Ectodermal cell (in vitro differentiated cells): ENCODE data around the gene NET1.

ENCODE experiments used
- H3K27ac ChIP-seq: 2 replicates; pipeline ENCODE4 v1.7.0; 2013; ENCODE audit warnings: mild to moderate bottlenecking, low read depth, low read length; ENCODE audit not compliant: insufficient read depth, poor library complexity, severe bottlenecking
- H3K27me3 ChIP-seq: 2 replicates; pipeline ENCODE4 v1.7.0; 2013; ENCODE audit warnings: mild to moderate bottlenecking, low read length; ENCODE audit not compliant: insufficient read depth, control insufficient read depth, poor library complexity, severe bottlenecking
- H3K36me3 ChIP-seq: one replicate; pipeline ENCODE4 v1.7.0; 2013; ENCODE audit warnings: low read length; ENCODE audit not compliant: control insufficient read depth, insufficient read depth
- H3K4me1 ChIP-seq: one replicate; pipeline ENCODE4 v1.7.0; 2013; ENCODE audit warnings: low read length; ENCODE audit not compliant: control insufficient read depth, insufficient read depth
- H3K4me3 ChIP-seq: 2 replicates; pipeline ENCODE4 v1.7.0; 2013; ENCODE audit warnings: low read depth, low read length, control low read depth; ENCODE audit not compliant: insufficient read depth
- H3K9me3 ChIP-seq: 2 replicates; pipeline ENCODE4 v1.7.0; 2013; ENCODE audit warnings: mild to moderate bottlenecking, low read length, moderate library complexity; ENCODE audit not compliant: control insufficient read depth
- WGBS, 2 experiments: methylation state at CpG; one replicate each; pipeline ENCODE4 v1.1.7; 2013; ENCODE audit warnings: missing lambda C conversion rate in 2 of 2; 5-methylcytosine and 5-hydroxymethylcytosine counted together

NET1 gene

DNA sequence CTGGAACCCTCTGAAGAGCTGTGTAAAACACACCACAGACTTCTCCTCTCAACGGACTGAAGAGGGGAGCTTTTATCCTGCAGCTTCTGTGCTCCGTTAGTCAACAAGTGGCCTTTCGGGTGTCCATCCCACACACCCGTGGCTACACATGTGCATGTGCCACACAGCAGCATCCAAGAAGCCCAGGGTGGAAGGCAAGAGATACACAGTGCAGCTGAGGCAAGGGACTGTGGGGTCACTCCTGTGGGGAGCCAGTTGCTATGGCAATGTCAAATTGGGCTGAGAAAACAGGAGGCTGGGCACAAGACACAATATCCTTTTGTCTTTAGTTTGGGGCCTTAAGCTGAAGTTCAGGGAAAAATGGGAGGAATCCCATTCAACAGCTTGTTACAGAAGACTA is 28.7 kb downstream of the NET1 start:
- Histone ChIP-seq H3K36me3 (no peaks in the 10 kb centered on the region), H3K27ac (no peak overlapping the region), H3K9me3 (no peaks in the 10 kb centered on the region), H3K27me3 (no peaks in the 10 kb centered on the region), H3K4me1 (peaks cover 7% of the 10 kb centered on the region), H3K4me3 (no peak overlapping the region)
- 88 to 91% methylated on average over 4 of the region's 4 CpGs for WGBS, 2 experiments

GRCh38 chr10:5442065-5442989 is 30.0 kb downstream of the NET1 start:
- WGBS, 2 experiments, result 78 to 79% methylated on average over 8 to 9 of the region's 9 CpGs

DNA sequence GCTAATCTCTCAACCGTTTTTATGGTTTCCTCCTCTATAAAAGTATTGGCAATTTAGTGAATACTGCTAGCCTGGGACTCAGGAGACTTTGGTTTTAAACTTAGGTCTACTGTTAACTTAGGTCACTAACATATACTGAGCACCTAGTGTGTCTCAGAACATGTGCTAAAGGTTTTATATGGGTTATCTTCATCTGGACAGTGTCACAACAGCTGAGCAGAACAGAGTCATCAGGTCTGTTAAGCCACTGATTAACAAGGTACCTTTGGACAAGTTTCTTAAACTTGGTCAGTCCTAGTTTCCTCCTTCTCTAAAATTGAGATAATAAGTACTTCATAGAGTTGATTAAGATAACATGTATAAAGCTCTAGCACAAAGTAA is 30.6 kb downstream of the NET1 start:
- H3K27me3 ChIP-seq, result no peaks in the 10 kb centered on the region
- WGBS, 2 experiments, result 88 to 100% methylated on average over 1 of the region's 1 CpG

More at GRCh38 chr10:5442065-5442989, 30.0 kb downstream of the NET1 start:
- Histone ChIP-seq H3K4me1 (peaks cover 7% of the 10 kb centered on the region), H3K36me3 (no peaks in the 10 kb centered on the region), H3K9me3 (no peaks in the 10 kb centered on the region), H3K27me3 (no peaks in the 10 kb centered on the region), H3K4me3 (no peak overlapping the region), H3K27ac (no peak overlapping the region)

DNA sequence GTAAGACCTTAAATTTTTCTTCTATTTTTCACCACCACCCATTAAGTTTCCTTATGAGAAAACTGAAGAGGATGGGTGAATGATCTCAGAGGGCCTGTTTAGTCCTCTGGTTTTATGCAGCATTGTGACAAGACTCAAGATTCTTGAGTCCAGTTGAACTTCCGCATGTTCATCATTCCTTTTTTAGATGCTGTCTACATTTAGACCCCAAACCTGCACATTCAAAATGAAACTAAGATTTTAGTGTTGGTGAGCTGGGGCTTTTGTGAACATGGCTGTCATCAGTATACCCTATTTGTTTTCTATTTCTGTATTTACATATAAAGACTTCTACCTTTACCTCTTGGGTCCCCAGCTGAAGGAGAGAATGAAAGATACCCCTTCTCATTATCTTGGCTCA is 31.1 kb downstream of the NET1 start:
- Histone ChIP-seq H3K4me1 (peaks cover 7% of the 10 kb centered on the region), H3K4me3 (no peak overlapping the region), H3K9me3 (no peaks in the 10 kb centered on the region), H3K27ac (no peak overlapping the region), H3K36me3 (no peaks in the 10 kb centered on the region), H3K27me3 (no peaks in the 10 kb centered on the region)
- 89% methylated on average over 1 of the region's 1 CpG; no CpG with 5 or more reads in 1 of the 2 experiments for WGBS, 2 experiments

More for the DNA sequence above, 30.6 kb downstream of the NET1 start:
- H3K4me3 ChIP-seq, result no peak overlapping the region
- H3K4me1 ChIP-seq, result peaks cover 7% of the 10 kb centered on the region
- no peaks in the 10 kb centered on the region for H3K9me3 ChIP-seq
- H3K36me3 ChIP-seq, result no peaks in the 10 kb centered on the region
- H3K27ac ChIP-seq, result no peak overlapping the region

DNA sequence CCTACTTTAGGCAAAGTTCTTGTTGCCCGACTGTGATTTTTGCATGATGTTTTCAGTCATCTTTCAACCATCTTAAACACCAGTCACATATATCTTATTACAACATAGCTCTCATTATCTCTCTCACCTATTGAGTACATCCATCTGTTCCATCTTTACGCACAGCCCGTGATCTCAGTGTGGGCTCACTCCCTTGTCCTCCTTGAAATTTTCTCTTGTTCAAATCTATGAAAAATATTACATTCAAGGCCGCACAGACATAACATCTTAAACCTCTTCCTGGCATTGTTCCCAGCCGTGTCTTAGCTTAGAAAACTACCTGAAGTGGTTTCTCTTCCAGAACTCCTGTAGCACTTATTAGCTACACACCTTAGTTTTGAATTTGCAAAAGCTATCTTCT is 32.6 kb downstream of the NET1 start:
- no peak overlapping the region for H3K27ac ChIP-seq
- 94% methylated on average over 5 of the region's 5 CpGs for WGBS, 2 experiments

GRCh38 chr10:5446390-5446926 is 34.1 kb downstream of the NET1 start:
- H3K27ac ChIP-seq, result no peak overlapping the region
- H3K36me3 ChIP-seq, result no peaks in the 10 kb centered on the region
- H3K27me3 ChIP-seq, result no peaks in the 10 kb centered on the region
- 4 to 5% methylated on average over 22 to 23 of the region's 23 CpGs for WGBS, 2 experiments
- H3K9me3 ChIP-seq, result no peaks in the 10 kb centered on the region
- H3K4me1 ChIP-seq, result peaks cover 8% of the 10 kb centered on the region
- peak overlapping the region; percentile 41 for H3K4me3 ChIP-seq

More for the DNA sequence above, 32.6 kb downstream of the NET1 start:
- H3K27me3 ChIP-seq, result no peaks in the 10 kb centered on the region
- no peak overlapping the region for H3K4me3 ChIP-seq
- H3K36me3 ChIP-seq, result no peaks in the 10 kb centered on the region
- no peaks in the 10 kb centered on the region for H3K9me3 ChIP-seq
- peaks cover 15% of the 10 kb centered on the region for H3K4me1 ChIP-seq

GRCh38 chr10:5447056-5447455 is 34.7 kb downstream of the NET1 start:
- Histone ChIP-seq H3K36me3 (no peaks in the 10 kb centered on the region), H3K9me3 (no peaks in the 10 kb centered on the region), H3K4me3 (peak overlapping the region; percentile 41), H3K27ac (no peak overlapping the region), H3K4me1 (peaks cover 8% of the 10 kb centered on the region), H3K27me3 (no peaks in the 10 kb centered on the region)
- 51 to 86% methylated on average over 1 of the region's 3 CpGs for WGBS, 2 experiments

DNA sequence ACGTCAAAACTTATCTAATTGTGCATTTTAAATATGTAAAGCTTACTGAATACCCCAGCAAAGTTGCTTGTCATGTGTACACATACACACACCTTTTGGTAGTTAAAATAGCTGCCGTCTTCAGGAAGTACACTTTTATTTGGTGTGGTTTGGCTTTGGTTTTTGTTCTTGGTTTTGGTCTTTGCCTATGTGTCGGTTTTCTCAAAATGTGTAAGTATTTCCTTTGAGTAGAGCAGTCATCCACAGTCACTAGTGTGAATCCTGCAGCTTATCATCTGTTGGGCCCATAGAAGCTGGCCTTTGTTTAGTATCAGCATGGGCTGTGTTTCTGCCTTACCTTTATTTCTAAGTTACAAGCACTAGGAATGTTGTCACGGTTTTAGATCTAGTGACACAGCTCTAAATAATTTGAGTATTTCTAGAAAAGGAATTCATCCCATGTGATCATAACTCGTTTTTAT is 35.3 kb downstream of the NET1 start:
- H3K4me1 ChIP-seq, result peaks cover 8% of the 10 kb centered on the region
- H3K27ac ChIP-seq, result no peak overlapping the region
- peaks cover 5% of the 10 kb centered on the region for H3K36me3 ChIP-seq
- peak overlapping the region; percentile 41 for H3K4me3 ChIP-seq
- no peaks in the 10 kb centered on the region for H3K27me3 ChIP-seq
- 50 to 56% methylated on average over 3 of the region's 5 CpGs for WGBS, 2 experiments
- H3K9me3 ChIP-seq, result no peaks in the 10 kb centered on the region

DNA sequence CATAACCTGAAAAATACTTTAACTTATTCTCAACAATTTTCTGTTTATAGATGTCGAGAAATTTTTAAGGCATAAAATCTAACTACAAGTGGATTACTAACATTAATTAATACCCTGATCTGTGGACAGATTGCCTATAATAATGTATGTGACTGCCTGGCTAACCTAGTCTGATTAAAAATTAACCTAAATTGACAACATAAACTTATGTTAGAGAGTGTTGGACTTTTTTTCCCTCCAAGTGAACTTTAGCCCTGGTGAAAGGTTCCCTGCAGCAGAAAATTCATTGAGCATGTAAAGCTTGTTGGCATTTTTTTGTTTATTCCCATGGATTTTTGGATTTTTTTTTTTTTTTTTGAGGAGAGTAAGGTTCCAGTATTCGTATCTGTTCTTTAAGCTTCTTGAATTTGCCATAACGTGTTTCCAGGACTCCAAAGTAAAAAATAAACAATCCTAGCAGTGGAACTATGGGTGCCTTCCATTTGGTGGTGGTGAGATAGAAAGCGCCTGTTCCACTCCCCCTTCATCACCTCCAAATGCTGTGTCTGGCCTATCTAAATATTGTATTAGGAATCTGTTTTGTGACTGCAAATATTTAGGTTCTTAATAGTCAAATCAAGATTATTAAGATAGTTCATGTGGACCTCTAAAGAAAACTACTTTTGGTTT is 36.1 kb downstream of the NET1 start:
- peaks cover 11% of the 10 kb centered on the region for H3K36me3 ChIP-seq
- H3K27ac ChIP-seq, result no peak overlapping the region
- 75 to 93% methylated on average over 2 to 3 of the region's 4 CpGs for WGBS, 2 experiments
- no peaks in the 10 kb centered on the region for H3K9me3 ChIP-seq
- peaks cover 8% of the 10 kb centered on the region for H3K4me1 ChIP-seq
- H3K4me3 ChIP-seq, result peak overlapping the region; percentile 41
- H3K27me3 ChIP-seq, result no peaks in the 10 kb centered on the region

- Histone ChIP-seq H3K4me3 (no peak overlapping the region), H3K9me3 (no peaks in the 10 kb centered on the region), H3K27me3 (no peaks in the 10 kb centered on the region), H3K4me1 (peaks cover 8% of the 10 kb centered on the region), H3K27ac (no peak overlapping the region), H3K36me3 (peaks cover 19% of the 10 kb centered on the region)
- WGBS, 2 experiments, result no CpG with 5 or more reads among the region's 2 CpGs
These were observed 36.9 kb downstream of the NET1 start for GRCh38 chr10:5449227-5449626.
